ENCODE data around the gene USP1.

DNA sequence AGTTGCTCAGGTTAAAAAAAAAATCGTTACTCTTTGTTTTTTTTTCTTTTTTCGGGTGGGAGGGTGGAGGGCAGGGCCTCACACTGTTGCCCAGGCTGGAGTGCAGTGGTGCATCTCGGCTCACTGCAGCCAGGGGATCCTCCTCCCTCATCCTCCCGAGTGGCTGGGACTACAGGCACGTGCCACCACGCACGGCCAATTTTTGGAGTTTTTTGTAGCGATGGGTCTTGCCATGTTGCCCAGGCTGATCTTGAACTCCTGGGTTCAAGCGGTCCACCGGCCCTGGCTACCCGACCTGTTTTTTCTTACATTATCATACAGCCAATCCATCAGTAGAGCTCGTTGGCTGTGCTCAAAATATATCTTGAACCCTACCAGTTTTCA lies 2.2 kb upstream of the USP1 start:
- no peak for TF ChIP-seq POLR2A (IDR thresholded peaks at IDR 0.05)
- TF ChIP-seq, protein P1, sequence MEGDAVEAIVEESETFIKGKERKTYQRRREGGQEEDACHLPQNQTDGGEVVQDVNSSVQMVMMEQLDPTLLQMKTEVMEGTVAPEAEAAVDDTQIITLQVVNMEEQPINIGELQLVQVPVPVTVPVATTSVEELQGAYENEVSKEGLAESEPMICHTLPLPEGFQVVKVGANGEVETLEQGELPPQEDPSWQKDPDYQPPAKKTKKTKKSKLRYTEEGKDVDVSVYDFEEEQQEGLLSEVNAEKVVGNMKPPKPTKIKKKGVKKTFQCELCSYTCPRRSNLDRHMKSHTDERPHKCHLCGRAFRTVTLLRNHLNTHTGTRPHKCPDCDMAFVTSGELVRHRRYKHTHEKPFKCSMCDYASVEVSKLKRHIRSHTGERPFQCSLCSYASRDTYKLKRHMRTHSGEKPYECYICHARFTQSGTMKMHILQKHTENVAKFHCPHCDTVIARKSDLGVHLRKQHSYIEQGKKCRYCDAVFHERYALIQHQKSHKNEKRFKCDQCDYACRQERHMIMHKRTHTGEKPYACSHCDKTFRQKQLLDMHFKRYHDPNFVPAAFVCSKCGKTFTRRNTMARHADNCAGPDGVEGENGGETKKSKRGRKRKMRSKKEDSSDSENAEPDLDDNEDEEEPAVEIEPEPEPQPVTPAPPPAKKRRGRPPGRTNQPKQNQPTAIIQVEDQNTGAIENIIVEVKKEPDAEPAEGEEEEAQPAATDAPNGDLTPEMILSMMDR (IDR thresholded peaks at IDR 0.05 in 4 of 5, conservative IDR thresholded peaks at IDR 0.05 in 1 of 5): no peak

Data from gastrocnemius medialis (tissue), 4 donors.